Fibroblast of mammary gland (primary cell): ENCODE measurements around the gene FRZB.
A peak's percentile ranks its signal among the peaks of the same experiment; 100 is the strongest.

Experiments used
- DNase-seq: peaks from one replicate; pipeline ENCODE4 v3.0.0-alpha.2; 2010; ENCODE audit warnings: low read depth
- H3K4me3 ChIP-seq: 2 replicates; pipeline ENCODE4 v1.5.1; 2011; ENCODE audit warnings: low read depth, mild to moderate bottlenecking, low read length, moderate library complexity; ENCODE audit not compliant: control insufficient read depth
- TF ChIP-seq, protein P1 (sequence below): conservative IDR thresholded peaks from 2 replicates; pipeline ENCODE4 v1.5.1; 2011; ENCODE audit warnings: low read depth, low read length, inconsistent platforms; ENCODE audit not compliant: control insufficient read depth, insufficient read depth

FRZB gene

DNA sequence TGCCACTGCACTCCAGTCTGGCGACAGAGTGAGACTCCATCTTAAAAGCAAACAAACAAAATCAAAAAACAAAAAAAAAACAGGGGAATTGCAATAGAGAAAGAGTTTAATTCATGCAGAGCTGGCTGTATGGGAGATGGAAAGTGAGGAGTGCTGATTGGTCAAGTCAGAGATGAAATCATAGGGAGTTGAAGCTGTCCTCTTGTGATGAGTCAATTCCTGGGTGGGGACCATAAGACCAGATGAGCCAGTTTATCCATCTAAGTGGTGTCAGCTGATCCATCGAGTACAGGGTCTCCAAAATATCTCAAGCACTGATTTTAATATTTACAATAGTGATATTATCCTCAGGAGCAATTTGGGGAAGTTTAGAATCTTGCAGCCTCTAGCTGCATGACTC, 45.3 kb downstream of the FRZB start:
- DNase-seq, result peak; percentile 55
- H3K4me3 ChIP-seq, result no peak overlapping the region
- TF ChIP-seq, protein P1, sequence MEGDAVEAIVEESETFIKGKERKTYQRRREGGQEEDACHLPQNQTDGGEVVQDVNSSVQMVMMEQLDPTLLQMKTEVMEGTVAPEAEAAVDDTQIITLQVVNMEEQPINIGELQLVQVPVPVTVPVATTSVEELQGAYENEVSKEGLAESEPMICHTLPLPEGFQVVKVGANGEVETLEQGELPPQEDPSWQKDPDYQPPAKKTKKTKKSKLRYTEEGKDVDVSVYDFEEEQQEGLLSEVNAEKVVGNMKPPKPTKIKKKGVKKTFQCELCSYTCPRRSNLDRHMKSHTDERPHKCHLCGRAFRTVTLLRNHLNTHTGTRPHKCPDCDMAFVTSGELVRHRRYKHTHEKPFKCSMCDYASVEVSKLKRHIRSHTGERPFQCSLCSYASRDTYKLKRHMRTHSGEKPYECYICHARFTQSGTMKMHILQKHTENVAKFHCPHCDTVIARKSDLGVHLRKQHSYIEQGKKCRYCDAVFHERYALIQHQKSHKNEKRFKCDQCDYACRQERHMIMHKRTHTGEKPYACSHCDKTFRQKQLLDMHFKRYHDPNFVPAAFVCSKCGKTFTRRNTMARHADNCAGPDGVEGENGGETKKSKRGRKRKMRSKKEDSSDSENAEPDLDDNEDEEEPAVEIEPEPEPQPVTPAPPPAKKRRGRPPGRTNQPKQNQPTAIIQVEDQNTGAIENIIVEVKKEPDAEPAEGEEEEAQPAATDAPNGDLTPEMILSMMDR, result no peak

DNA sequence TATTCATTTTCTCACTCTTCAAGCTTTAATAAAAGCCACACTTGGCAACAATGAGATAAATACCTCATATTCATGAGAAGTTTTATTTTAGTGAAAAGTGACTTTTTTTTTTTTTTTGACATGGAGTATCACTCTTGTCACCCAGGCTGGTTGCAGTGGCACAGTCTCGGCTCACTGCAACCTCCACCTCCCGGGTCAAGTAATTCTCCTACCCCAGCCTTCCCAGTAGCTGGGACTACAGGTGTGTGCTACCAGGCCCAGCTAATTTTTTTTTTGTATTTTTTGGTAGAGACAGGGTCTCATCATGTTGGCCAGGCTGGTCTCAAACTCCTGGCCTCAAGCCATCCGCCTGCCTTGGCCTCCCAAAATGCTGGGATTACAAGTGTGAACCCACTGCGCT, 47.0 kb downstream of the FRZB start:
- TF ChIP-seq, protein P1, result no peak
- H3K4me3 ChIP-seq, result no peak overlapping the region
- no peak for DNase-seq

DNA sequence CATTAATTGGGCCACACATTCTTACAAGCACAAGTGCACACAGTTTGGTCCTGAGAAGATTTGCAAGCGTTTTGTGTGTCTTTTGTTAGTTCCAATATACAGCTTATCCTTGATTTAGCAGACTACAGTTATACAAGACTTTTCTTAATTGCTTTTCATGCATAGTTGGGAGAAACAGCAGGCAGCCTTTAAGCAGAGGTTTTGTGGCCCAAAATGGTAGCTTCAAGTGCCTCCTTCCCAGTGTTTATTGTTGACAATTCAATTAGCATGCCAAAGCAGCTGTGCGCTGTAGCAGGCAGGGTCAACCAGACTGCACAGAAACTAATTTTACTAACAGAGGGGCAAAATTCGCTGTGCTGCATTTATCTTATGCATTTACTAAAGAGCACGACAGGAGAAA, 47.5 kb downstream of the FRZB start:
- no peak overlapping the region for H3K4me3 ChIP-seq
- no peak for DNase-seq
- TF ChIP-seq, protein P1, result no peak

DNA sequence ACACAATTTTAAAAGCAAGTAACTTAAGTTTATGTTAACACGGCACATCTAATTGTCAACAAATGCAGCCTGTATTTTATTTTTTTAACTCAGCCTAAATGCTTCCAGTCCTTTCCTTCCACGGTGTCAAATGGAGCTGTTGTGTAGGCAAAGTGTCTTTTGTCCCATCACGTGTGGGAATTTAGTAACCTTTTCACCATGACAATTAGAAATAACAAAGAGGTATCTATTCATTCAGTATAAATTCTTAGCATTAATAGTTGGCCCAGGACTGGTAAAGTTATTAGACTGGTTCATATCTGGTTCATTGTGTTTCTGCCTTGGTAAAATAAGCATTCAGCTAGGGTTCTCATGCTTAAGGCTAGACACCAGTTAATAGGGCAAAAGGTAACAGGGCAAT, 47.9 kb downstream of the FRZB start:
- TF ChIP-seq, protein P1, result no peak
- no peak for DNase-seq
- H3K4me3 ChIP-seq, result no peak overlapping the region

DNA sequence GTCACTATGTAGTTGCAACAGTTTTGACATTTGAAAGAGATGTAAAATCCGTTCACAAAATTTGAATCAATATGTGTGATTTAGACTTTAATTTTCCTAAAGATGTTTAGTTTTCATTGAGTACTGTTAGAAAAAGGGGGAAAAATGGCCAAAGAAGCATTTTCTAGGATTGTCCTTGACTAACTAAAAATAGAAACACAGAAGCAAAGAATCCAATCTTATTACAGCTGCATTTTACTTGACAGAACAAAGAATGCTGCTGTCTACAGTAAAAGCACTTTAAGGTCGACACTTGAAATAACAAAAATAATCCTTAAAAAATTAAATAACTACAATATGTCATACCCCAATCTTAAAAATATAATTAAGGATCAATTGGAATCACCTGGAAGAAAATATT, 48.9 kb downstream of the FRZB start:
- no peak overlapping the region for H3K4me3 ChIP-seq
- DNase-seq, result no peak
- TF ChIP-seq, protein P1, result no peak

- no peak for DNase-seq
- no peak overlapping the region for H3K4me3 ChIP-seq
- TF ChIP-seq, protein P1, result no peak
Observed at GRCh38 chr2:182816866-182817265, 49.6 kb downstream of the FRZB start.

GRCh38 chr2:182814804-182815203, 51.6 kb downstream of the FRZB start:
- TF ChIP-seq, protein P1, result no peak
- DNase-seq, result no peak
- H3K4me3 ChIP-seq, result no peak overlapping the region
